Heart left ventricle (tissue), 16 donors: ENCODE results near the gene LRFN4. TPM values are rescaled to one million over a fixed set of nuclear protein-coding genes. Genes with fewer than 3 reads are reported as not detected.

ENCODE experiments used
- ATAC-seq, 4 donors: fragments of 200-7000 bp; cut with Tn5 transposase; one replicate each; pipeline ENCODE4 v1.9.1; 2020 to 2022; ENCODE audit warnings: moderate library complexity in 4 of 4, mild to moderate bottlenecking in 3 of 4, moderate number of reproducible peaks in 1 of 4
- DNase-seq, 5 donors: peaks; one replicate each; pipeline ENCODE4 v3.0.0-alpha.2; 2020
- H3K27ac ChIP-seq, 12 donors: fragments of 200-600 bp; sonication (generic) in 4 of 12; one replicate each; pipeline versions ENCODE4 v1.5.0 to v1.8.0; 2016 to 2022; ENCODE audit warnings: mild to moderate bottlenecking in 2 of 12
- H3K27me3 ChIP-seq, 9 donors: fragments of 200-600 bp; sonication (generic) in 2 of 9; one replicate each; pipeline versions ENCODE4 v1.5.1 to v1.8.0; 2016 to 2022; ENCODE audit warnings: mild to moderate bottlenecking in 3 of 9
- H3K36me3 ChIP-seq, 9 donors: fragments of 200-600 bp; sonication (generic) in 2 of 9; one replicate each; pipeline versions ENCODE4 v1.5.0 to v1.8.0; 2018 to 2022; ENCODE audit warnings: mild to moderate bottlenecking in 2 of 9
- H3K4me1 ChIP-seq, 12 donors: fragments of 200-600 bp; sonication (generic) in 4 of 12; one replicate each; pipeline versions ENCODE4 v1.5.0 to v1.8.0; 2016 to 2022; ENCODE audit warnings: mild to moderate bottlenecking in 3 of 12
- H3K4me3 ChIP-seq, 12 donors: fragments of 200-600 bp; sonication (generic) in 4 of 12; one replicate each; pipeline versions ENCODE4 v1.5.0 to v1.8.0; 2017 to 2022; ENCODE audit warnings: mild to moderate bottlenecking in 9 of 12, moderate library complexity in 4 of 12
- H3K9me3 ChIP-seq, 12 donors: fragments of 200-600 bp; sonication (generic) in 4 of 12; one replicate each; pipeline versions ENCODE4 v1.5.0 to v1.8.0; 2016 to 2022; ENCODE audit warnings: mild to moderate bottlenecking in 1 of 12
- CTCF ChIP-seq, 12 donors: fragments of 200-600 bp; sonication (generic) in 4 of 12; IDR thresholded peaks; one replicate each; pipeline versions ENCODE4 v1.5.0 to v1.8.0; 2018 to 2022; ENCODE audit warnings: antibody characterized with exemption in 12 of 12, mild to moderate bottlenecking in 5 of 12
- POLR2A ChIP-seq, 2 donors: fragments of 450-650 bp; IDR thresholded peaks; one replicate each; pipeline ENCODE4 v1.6.1; 2017; ENCODE audit warnings: antibody characterized with exemption in 2 of 2, mild to moderate bottlenecking in 2 of 2, moderate library complexity in 2 of 2
- WGBS, 4 donors: extraction: QIAGEN DNeasy Blood & Tissue Kit in 2 of 4; methylation state at CpG; one replicate each; pipeline versions ENCODE4 v1.1.5 to v1.1.7; 2013 to 2018; 5-methylcytosine and 5-hydroxymethylcytosine counted together
- intact Hi-C, 10 donors: fragments of 100-400 bp; cut with DNase I; formaldehyde crosslinking; loops; one replicate each; pipeline versions ENCODE4 v1.11.1 to v1.14.2; 2022
- polyA plus RNA-seq, 2 donors: library from polyadenylated mRNA; stranded (reverse); fragments of 200-250 nt; gene quantifications; one replicate each; pipeline ENCODE4 v1.2.3, GENCODE V29; 2013
- total RNA-seq, 9 donors: library from RNA; depleted of rRNA in 2 of 9; stranded (reverse); fragments of >200 nt in 2 of 9; fragmentation: NEBNext Ultra II Directional in 3 of 9; extraction: Animal tissue kit (Norgen Biotek cat#: 25700) in 3 of 9; gene quantifications; one replicate each; pipeline versions ENCODE4 v1.1.0 to v1.2.4, GENCODE V29; 2016 to 2023
- donor health status: ischemic (EF 13 %, LVEDD 7.1; RV severe dilation, severe dysfunction).
- donor health status: healthy with polysubstance abuse.
- donor health status: DM: no; HTN: yes; CAD: no.
- donor health status: DM: no; HTN: no; CAD: no.
- donor health status: ischemic (EF 25% LVEDD 6.9; RV normal size, moderate dysfunction).
- donor health status: ischemic (EF 25% LVEDD 5.7; RV mildly dilated, moderate dysfunction).
- donor health status: healthy.
- donor health status: DM: yes; HTN: yes; CAD: no.
- donor health status: ischemic (EF 35%, LVEDD 5.7; RV mildly dilated, moderate dysfunction).
- donor health status: nonischemic (EF 11% LVEDD 7.7; RV severe dilation, severe dysfunction).
- donor health status: DM: yes; HTN: yes; CAD: no.
- donor health status: PGD.
- donor health status: ischemic (EF 29% LVEDD 5.4; RV normal size, mild dysfunction).
- donor health status: nonischemic (EF 23%, LVEDD 6.1; RV moderate dilation, normal function).

LRFN4 gene
- total and polyA plus RNA-seq, 11 donors, result 8.2 to 22.1 (median 15.4) TPM

GRCh38 chr11:66853242-66854229 lies 3.3 kb upstream of the LRFN4 start:
- 90 to 94% (median 93%) methylated on average over 26 of the region's 26 CpGs for WGBS, 4 donors
- DNase-seq, result no peak
- ATAC-seq, result no peak
- H3K4me1 ChIP-seq, result peaks cover 0 to 13% (median 7%) of the 10 kb centered on the region in 12 donors
- no peak overlapping the region for H3K4me3 ChIP-seq
- H3K9me3 ChIP-seq, result no peaks in the 10 kb centered on the region
- H3K27ac ChIP-seq, result no peak overlapping the region
- TF ChIP-seq CTCF (IDR thresholded peaks at IDR 0.05) (no peak), POLR2A (IDR thresholded peaks at IDR 0.05) (no peak)
- H3K27me3 ChIP-seq, result no peaks in the 10 kb centered on the region
- peaks cover 0 to 6% (median under 1%) of the 10 kb centered on the region in 9 donors for H3K36me3 ChIP-seq
- intact Hi-C loops, result no loop called here

- Histone ChIP-seq H3K27ac (no peak overlapping the region), H3K27me3 (no peaks in the 10 kb centered on the region), H3K4me3 (no peak overlapping the region), H3K4me1 (peaks cover 0 to 13% (median 7%) of the 10 kb centered on the region in 12 donors), H3K9me3 (no peaks in the 10 kb centered on the region), H3K36me3 (peaks cover 0 to under 1% (median 0%) of the 10 kb centered on the region in 9 donors)
- DNase-seq (peak in 2 of 5 donors; percentile 21 to 46), ATAC-seq (no peak)
- 91 to 94% (median 92%) methylated on average over 8 to 12 of the region's 12 CpGs for WGBS, 4 donors
- intact Hi-C loops, result no loop called here
- no peak for TF ChIP-seq CTCF (IDR thresholded peaks at IDR 0.05)
- TF ChIP-seq POLR2A (IDR thresholded peaks at IDR 0.05), result no peak
These were observed 2.6 kb upstream of the LRFN4 start for GRCh38 chr11:66854231-66854661.

GRCh38 chr11:66854729-66855211 lies 2.1 kb upstream of the LRFN4 start:
- TF ChIP-seq CTCF (IDR thresholded peaks at IDR 0.05) (no peak), POLR2A (IDR thresholded peaks at IDR 0.05) (no peak)
- no peaks in the 10 kb centered on the region for H3K27me3 ChIP-seq
- H3K9me3 ChIP-seq, result no peaks in the 10 kb centered on the region
- peaks cover 0 to 13% (median 7%) of the 10 kb centered on the region in 12 donors for H3K4me1 ChIP-seq
- no peak overlapping the region for H3K4me3 ChIP-seq
- no peak overlapping the region for H3K27ac ChIP-seq
- ATAC-seq (no peak), DNase-seq (peak in 2 of 5 donors; percentile 21 to 56)
- intact Hi-C loops, result loop anchor here in 2 of 10 donors (5.0 kb wide), 1 partner anchor 103 kb away; the partner anchor contains the start of gene PC (in 2 of the 2)
- 96 to 97% (median 97%) methylated on average over 11 to 15 of the region's 15 CpGs for WGBS, 4 donors
- no peaks in the 10 kb centered on the region for H3K36me3 ChIP-seq
